Parathyroid adenoma (tissue), 2 donors: ENCODE measurements around the gene EGR1.

ENCODE experiments used
- H2AFZ ChIP-seq: fragments of 300-600 bp; sonication (generic); one replicate; pipeline ENCODE4 v1.7.0; 2017; ENCODE audit warnings: antibody characterized with exemption, mild to moderate bottlenecking
- H3K27ac ChIP-seq: fragments of 300-600 bp; sonication (generic); one replicate; pipeline ENCODE4 v1.7.0; 2017
- H3K27me3 ChIP-seq: fragments of 300-600 bp; sonication (generic); one replicate; pipeline ENCODE4 v1.7.0; 2017; ENCODE audit warnings: low read length; ENCODE audit not compliant: control insufficient read depth, insufficient read depth
- H3K36me3 ChIP-seq: fragments of 300-600 bp; sonication (generic); one replicate; pipeline ENCODE4 v1.7.0; 2017; ENCODE audit warnings: low read length; ENCODE audit not compliant: control insufficient read depth, insufficient read depth
- H3K4me1 ChIP-seq: fragments of 300-600 bp; sonication (generic); one replicate; pipeline ENCODE4 v1.7.0; 2017; ENCODE audit warnings: control low read depth
- H3K4me2 ChIP-seq: fragments of 300-600 bp; sonication (generic); one replicate; pipeline ENCODE4 v1.7.0; 2017; ENCODE audit warnings: low read length
- H3K4me3 ChIP-seq: fragments of 300-600 bp; sonication (generic); one replicate; pipeline ENCODE4 v1.7.0; 2017; ENCODE audit warnings: low read depth, low read length
- H3K79me2 ChIP-seq: fragments of 300-600 bp; sonication (generic); one replicate; pipeline ENCODE4 v1.7.0; 2017; ENCODE audit warnings: control low read depth
- H3K9ac ChIP-seq: fragments of 300-600 bp; sonication (generic); one replicate; pipeline ENCODE4 v1.7.0; 2017; ENCODE audit warnings: mild to moderate bottlenecking
- H3K9me3 ChIP-seq: fragments of 300-600 bp; sonication (generic); one replicate; pipeline ENCODE4 v1.7.0; 2017; ENCODE audit warnings: low read length; ENCODE audit not compliant: control insufficient read depth
- CTCF ChIP-seq: fragments of 300-600 bp; sonication (generic); IDR thresholded peaks from one replicate; pipeline ENCODE4 v1.7.0; 2017; ENCODE audit warnings: antibody characterized with exemption, mild to moderate bottlenecking
- donor health status: primary hyperparathyroidism.

EGR1 gene

DNA sequence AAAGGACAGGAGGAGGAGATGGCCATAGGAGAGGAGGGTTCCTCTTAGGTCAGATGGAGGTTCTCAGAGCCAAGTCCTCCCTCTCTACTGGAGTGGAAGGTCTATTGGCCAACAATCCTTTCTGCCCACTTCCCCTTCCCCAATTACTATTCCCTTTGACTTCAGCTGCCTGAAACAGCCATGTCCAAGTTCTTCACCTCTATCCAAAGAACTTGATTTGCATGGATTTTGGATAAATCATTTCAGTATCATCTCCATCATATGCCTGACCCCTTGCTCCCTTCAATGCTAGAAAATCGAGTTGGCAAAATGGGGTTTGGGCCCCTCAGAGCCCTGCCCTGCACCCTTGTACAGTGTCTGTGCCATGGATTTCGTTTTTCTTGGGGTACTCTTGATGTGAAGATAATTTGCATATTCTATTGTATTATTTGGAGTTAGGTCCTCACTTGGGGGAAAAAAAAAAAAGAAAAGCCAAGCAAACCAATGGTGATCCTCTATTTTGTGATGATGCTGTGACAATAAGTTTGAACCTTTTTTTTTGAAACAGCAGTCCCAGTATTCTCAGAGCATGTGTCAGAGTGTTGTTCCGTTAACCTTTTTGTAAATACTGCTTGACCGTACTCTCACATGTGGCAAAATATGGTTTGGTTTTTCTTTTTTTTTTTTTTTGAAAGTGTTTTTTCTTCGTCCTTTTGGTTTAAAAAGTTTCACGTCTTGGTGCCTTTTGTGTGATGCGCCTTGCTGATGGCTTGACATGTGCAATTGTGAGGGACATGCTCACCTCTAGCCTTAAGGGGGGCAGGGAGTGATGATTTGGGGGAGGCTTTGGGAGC is 3.1 kb downstream of the EGR1 start:
- H3K9me3 ChIP-seq, result no peaks in the 10 kb centered on the region
- no peak overlapping the region for H3K27ac ChIP-seq
- H3K36me3 ChIP-seq, result no peaks in the 10 kb centered on the region
- TF ChIP-seq CTCF, result no peak
- no peaks in the 10 kb centered on the region for H3K79me2 ChIP-seq
- H3K4me2 ChIP-seq, result no peak overlapping the region
- no peak overlapping the region for H3K9ac ChIP-seq
- H2AFZ ChIP-seq, result no peak overlapping the region
- peaks cover 8% of the 10 kb centered on the region for H3K4me1 ChIP-seq
- H3K4me3 ChIP-seq, result peak overlapping the region; percentile 11
- no peaks in the 10 kb centered on the region for H3K27me3 ChIP-seq

DNA sequence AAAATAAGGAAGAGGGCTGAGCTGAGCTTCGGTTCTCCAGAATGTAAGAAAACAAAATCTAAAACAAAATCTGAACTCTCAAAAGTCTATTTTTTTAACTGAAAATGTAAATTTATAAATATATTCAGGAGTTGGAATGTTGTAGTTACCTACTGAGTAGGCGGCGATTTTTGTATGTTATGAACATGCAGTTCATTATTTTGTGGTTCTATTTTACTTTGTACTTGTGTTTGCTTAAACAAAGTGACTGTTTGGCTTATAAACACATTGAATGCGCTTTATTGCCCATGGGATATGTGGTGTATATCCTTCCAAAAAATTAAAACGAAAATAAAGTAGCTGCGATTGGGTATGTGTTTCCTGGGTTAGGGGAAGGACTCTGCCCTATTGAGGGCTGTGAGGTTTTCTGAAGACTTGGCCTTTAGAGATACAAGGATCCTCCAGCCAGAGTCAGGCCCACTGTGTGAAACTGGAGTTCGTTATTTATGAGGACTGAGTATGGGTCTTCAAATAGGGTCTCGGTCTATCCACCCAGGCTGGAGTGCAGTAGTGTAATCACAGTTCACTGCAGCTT is 3.8 kb downstream of the EGR1 start:
- no peaks in the 10 kb centered on the region for H3K27me3 ChIP-seq
- no peaks in the 10 kb centered on the region for H3K9me3 ChIP-seq
- no peak overlapping the region for H3K9ac ChIP-seq
- no peak overlapping the region for H3K4me2 ChIP-seq
- TF ChIP-seq CTCF, result no peak
- H3K4me3 ChIP-seq, result no peak overlapping the region
- H3K4me1 ChIP-seq, result peaks cover 5% of the 10 kb centered on the region
- H3K36me3 ChIP-seq, result no peaks in the 10 kb centered on the region
- H3K27ac ChIP-seq, result no peak overlapping the region
- no peak overlapping the region for H2AFZ ChIP-seq
- no peaks in the 10 kb centered on the region for H3K79me2 ChIP-seq

DNA sequence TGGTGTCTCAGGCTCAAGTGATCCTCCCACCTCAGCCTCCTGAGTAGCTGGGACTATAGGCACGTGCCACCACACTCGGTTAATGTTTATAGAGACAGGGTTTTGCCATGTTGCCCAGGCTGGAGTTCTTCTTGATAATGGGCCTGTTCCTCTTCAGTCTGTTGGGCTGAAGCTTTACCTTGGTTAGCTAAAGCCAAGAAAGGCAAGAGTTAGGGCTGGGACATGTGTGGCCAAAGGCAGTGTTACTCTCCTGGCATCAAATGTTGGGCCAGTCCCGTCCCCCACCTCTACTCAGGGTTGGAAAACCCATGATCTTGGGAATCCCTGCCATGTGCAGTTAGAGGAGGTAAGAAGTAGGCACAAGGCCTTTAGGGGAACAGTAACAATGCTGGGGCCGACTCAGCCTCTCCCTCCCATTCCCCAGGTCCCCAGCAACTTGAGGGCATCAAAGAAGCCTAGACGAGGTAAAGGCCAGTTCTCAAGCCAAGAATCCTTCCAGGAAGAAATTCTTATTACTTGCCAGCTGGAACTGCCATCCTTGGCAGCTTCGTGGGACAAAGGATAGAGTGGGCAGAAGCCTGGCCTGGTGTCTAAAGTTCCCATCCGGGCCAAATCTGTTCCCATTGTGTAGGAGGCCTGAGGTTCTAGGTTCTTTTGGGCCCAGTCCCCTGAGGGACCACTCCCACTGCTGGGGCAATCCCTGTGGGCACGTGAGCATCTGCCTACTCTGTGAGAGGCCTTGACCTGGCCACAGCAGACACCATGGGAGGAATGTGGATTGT is 4.5 kb downstream of the EGR1 start:
- H3K4me2 ChIP-seq, result no peak overlapping the region
- H2AFZ ChIP-seq, result no peak overlapping the region
- H3K4me3 ChIP-seq, result no peak overlapping the region
- no peaks in the 10 kb centered on the region for H3K9me3 ChIP-seq
- H3K79me2 ChIP-seq, result no peaks in the 10 kb centered on the region
- TF ChIP-seq CTCF, result no peak
- H3K36me3 ChIP-seq, result no peaks in the 10 kb centered on the region
- H3K27me3 ChIP-seq, result no peaks in the 10 kb centered on the region
- H3K27ac ChIP-seq, result no peak overlapping the region
- no peak overlapping the region for H3K9ac ChIP-seq
- peaks cover 5% of the 10 kb centered on the region for H3K4me1 ChIP-seq

DNA sequence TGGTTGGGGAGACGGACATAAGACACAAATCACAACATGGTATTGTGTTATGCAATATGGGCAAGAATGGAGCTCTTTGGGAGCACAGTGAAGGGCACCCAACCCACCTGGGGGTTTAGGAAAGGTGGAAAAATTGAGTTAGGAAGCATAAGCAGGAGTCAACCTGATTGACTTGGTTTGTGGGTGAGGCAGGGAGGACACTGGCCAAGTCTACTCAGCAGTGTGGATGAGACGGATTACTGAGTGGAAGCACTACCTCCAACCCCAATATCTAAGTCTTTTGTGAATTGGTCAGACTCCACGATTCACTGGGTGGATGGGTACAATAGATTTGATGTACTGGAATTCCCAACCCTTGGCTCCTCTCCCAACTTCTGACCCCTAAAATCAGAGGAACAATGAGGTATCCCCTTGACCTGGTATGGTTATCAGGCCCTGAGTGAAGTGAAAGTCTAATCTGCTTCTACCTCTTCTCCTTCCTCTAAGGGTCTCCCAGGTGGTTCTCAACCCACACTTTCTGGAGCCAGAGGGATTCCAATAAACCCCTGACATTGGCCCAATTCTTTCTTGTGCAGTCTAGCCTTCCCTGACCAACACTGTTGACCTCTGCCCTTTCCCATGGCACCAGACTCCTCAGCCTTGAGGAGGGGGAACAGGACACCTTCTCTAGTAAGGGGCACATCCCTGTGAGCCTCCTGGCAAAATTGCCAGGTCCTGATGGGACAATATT is 5.2 kb downstream of the EGR1 start:
- Histone ChIP-seq H3K4me1 (peaks cover 5% of the 10 kb centered on the region), H3K27ac (no peak overlapping the region), H3K27me3 (no peaks in the 10 kb centered on the region), H3K36me3 (no peaks in the 10 kb centered on the region), H3K4me3 (no peak overlapping the region), H2AFZ (no peak overlapping the region), H3K9ac (no peak overlapping the region), H3K79me2 (no peaks in the 10 kb centered on the region), H3K9me3 (no peaks in the 10 kb centered on the region), H3K4me2 (no peak overlapping the region)
- no peak for TF ChIP-seq CTCF
